ENCODE measurements around the gene TMEM220.

TMEM220 gene

GRCh38 chr17:10775058-10775457, 45.2 kb upstream of the TMEM220 start:
- DNase-seq (ENCODE audit: low read depth): no peak
- no peak for TF ChIP-seq CTCF (IDR thresholded peaks at IDR 0.05; ENCODE audit: insufficient read depth, low read depth, low read length, missing control alignments)

GRCh38 chr17:10773391-10773790, 43.6 kb upstream of the TMEM220 start:
- H3K4me3 ChIP-seq (ENCODE audit: low read depth, low read length): no peak overlapping the region
- DNase-seq (ENCODE audit: low read depth): no peak
- TF ChIP-seq CTCF (IDR thresholded peaks at IDR 0.05; ENCODE audit: insufficient read depth, low read depth, low read length, missing control alignments): no peak

More at GRCh38 chr17:10775058-10775457, 45.2 kb upstream of the TMEM220 start:
- H3K4me3 ChIP-seq (ENCODE audit: low read depth, low read length): no peak overlapping the region

- H3K4me3 ChIP-seq (ENCODE audit: low read depth, low read length): no peak overlapping the region
- DNase-seq (ENCODE audit: low read depth): peak; percentile 65
- peak; percentile 80 for TF ChIP-seq CTCF (IDR thresholded peaks at IDR 0.05; ENCODE audit: insufficient read depth, low read depth, low read length, missing control alignments)
Observed at GRCh38 chr17:10772425-10773380, 42.9 kb upstream of the TMEM220 start.

GRCh38 chr17:10771148-10771547, 41.3 kb upstream of the TMEM220 start:
- DNase-seq (ENCODE audit: low read depth): no peak
- no peak overlapping the region for H3K4me3 ChIP-seq (ENCODE audit: low read depth, low read length)
- TF ChIP-seq CTCF (IDR thresholded peaks at IDR 0.05; ENCODE audit: insufficient read depth, low read depth, low read length, missing control alignments): no peak

GRCh38 chr17:10769840-10770239, 40.0 kb upstream of the TMEM220 start:
- DNase-seq (ENCODE audit: low read depth): no peak
- no peak for TF ChIP-seq CTCF (IDR thresholded peaks at IDR 0.05; ENCODE audit: insufficient read depth, low read depth, low read length, missing control alignments)
- no peak overlapping the region for H3K4me3 ChIP-seq (ENCODE audit: low read depth, low read length)

GRCh38 chr17:10768750-10769251, 39.0 kb upstream of the TMEM220 start:
- TF ChIP-seq CTCF (IDR thresholded peaks at IDR 0.05; ENCODE audit: insufficient read depth, low read depth, low read length, missing control alignments): no peak
- no peak overlapping the region for H3K4me3 ChIP-seq (ENCODE audit: low read depth, low read length)
- no peak for DNase-seq (ENCODE audit: low read depth)

Measured in GM12865 (cell line).